HEK293 (cell line): Measurements from ENCODE around the gene CCDC30.

ENCODE experiments used
- CTCF ChIA-PET: fragments of 350-600 bp; formaldehyde crosslinking; extraction: SDS; loops from one replicate; lab custom pipeline; 2021; ENCODE audit warnings: antibody characterized with exemption; lab: Yijun Ruan, JAX
- POLR2A ChIA-PET: fragments of 300-600 bp; formaldehyde crosslinking; extraction: SDS; loops from one replicate; lab custom pipeline; 2020; ENCODE audit warnings: antibody characterized with exemption, inconsistent platforms; lab: Yijun Ruan, JAX
- H3K27ac ChIP-seq: fragments of 200-500 bp; sonication (Bioruptor generic); 2 replicates; pipeline ENCODE4 v1.5.1; 2014; ENCODE audit warnings: low read depth, low read length, control low read depth, inconsistent platforms; ENCODE audit errors: extremely low read depth
- H3K36me3 ChIP-seq, 2 experiments: fragments of 200-500 bp in 1 of 2; sonication (Bioruptor generic) in 1 of 2; 1 replicate in 1 of 2; 2 replicates in 1 of 2; pipeline ENCODE4 v1.5.1; 2014 to 2017; ENCODE audit warnings: inconsistent platforms in 2 of 2, low read length in 2 of 2; ENCODE audit not compliant: control insufficient read depth in 2 of 2, insufficient read depth in 1 of 2
- H3K4me1 ChIP-seq: fragments of 200-500 bp; sonication (Bioruptor generic); 2 replicates; pipeline ENCODE4 v1.5.1; 2014; ENCODE audit warnings: mild to moderate bottlenecking, low read length, inconsistent platforms; ENCODE audit not compliant: control insufficient read depth, insufficient read depth
- H3K4me3 ChIP-seq: 2 replicates; pipeline ENCODE4 v1.5.1; 2011; ENCODE audit warnings: low read depth, mild to moderate bottlenecking, control low read depth, low read length, moderate library complexity
- H3K9me3 ChIP-seq: fragments of 200-500 bp; sonication (Bioruptor generic); 2 replicates; pipeline ENCODE4 v1.5.1; 2014; ENCODE audit warnings: low read depth, low read length, inconsistent platforms; ENCODE audit not compliant: control insufficient read depth, insufficient read depth
- HOXA7 ChIP-seq: sonication (generic); formaldehyde crosslinking; IDR thresholded peaks from 2 replicates; pipeline ENCODE4 v1.8.1; 2022; ENCODE audit warnings: missing genetic modification reagents, borderline replicate concordance
- RBAK ChIP-seq: fragments of 450-650 bp; formaldehyde crosslinking; IDR thresholded peaks from 2 replicates; pipeline ENCODE4 v1.5.1; 2016; ENCODE audit warnings: missing biosample characterization, missing genetic modification characterization
- SP3 ChIP-seq: fragments of 450-650 bp; formaldehyde crosslinking; IDR thresholded peaks from 2 replicates; pipeline ENCODE4 v1.5.1; 2016; ENCODE audit warnings: missing biosample characterization, missing genetic modification characterization
- TRIM28 ChIP-seq: IDR thresholded peaks from 2 replicates; pipeline ENCODE4 v1.6.1; 2011; ENCODE audit warnings: low read length, control low read depth, borderline replicate concordance
- ZEB2 ChIP-seq: fragments of 450-650 bp; formaldehyde crosslinking; IDR thresholded peaks from 2 replicates; pipeline ENCODE4 v1.5.1; 2016; ENCODE audit warnings: missing biosample characterization, missing genetic modification characterization
- ZNF335 ChIP-seq: fragments of 450-650 bp; formaldehyde crosslinking; conservative IDR thresholded peaks from 2 replicates; pipeline ENCODE4 v1.5.1; 2016; ENCODE audit warnings: missing biosample characterization, missing genetic modification characterization
- ZNF423 ChIP-seq: fragments of 450-650 bp; formaldehyde crosslinking; IDR thresholded peaks from 2 replicates; pipeline ENCODE4 v1.5.1; 2016; ENCODE audit warnings: missing biosample characterization, missing genetic modification characterization
- ZNF629 ChIP-seq: fragments of 450-650 bp; formaldehyde crosslinking; IDR thresholded peaks from 2 replicates; pipeline ENCODE4 v1.5.1; 2017; ENCODE audit warnings: missing biosample characterization, missing genetic modification characterization
- TF ChIP-seq, protein P1 (sequence below): fragments of 450-650 bp; formaldehyde crosslinking; IDR thresholded peaks from 2 replicates; pipeline ENCODE4 v1.5.1; 2016; ENCODE audit warnings: missing biosample characterization, missing genetic modification characterization
- TF ChIP-seq, protein P2 (sequence below): fragments of 450-650 bp; formaldehyde crosslinking; IDR thresholded peaks from 2 replicates; pipeline ENCODE4 v1.5.1; 2016; ENCODE audit warnings: missing biosample characterization, missing genetic modification characterization
- TF ChIP-seq, protein P3 (sequence below): fragments of 450-650 bp; formaldehyde crosslinking; IDR thresholded peaks from 2 replicates; pipeline ENCODE4 v1.5.1; 2016; ENCODE audit warnings: missing biosample characterization, missing genetic modification characterization
- TF ChIP-seq, protein P4 (sequence below): fragments of 450-650 bp; formaldehyde crosslinking; IDR thresholded peaks from 2 replicates; pipeline ENCODE4 v1.5.1; 2016; ENCODE audit warnings: missing biosample characterization, missing genetic modification characterization
- TF ChIP-seq, protein P5 (sequence below): fragments of 450-650 bp; formaldehyde crosslinking; IDR thresholded peaks from 2 replicates; pipeline ENCODE4 v1.5.1; 2016; ENCODE audit warnings: missing biosample characterization, missing genetic modification characterization
- TF ChIP-seq, protein P6 (sequence below): fragments of 450-650 bp; formaldehyde crosslinking; IDR thresholded peaks from 2 replicates; pipeline ENCODE4 v1.5.1; 2016; ENCODE audit warnings: missing biosample characterization, missing genetic modification characterization
- TF ChIP-seq, protein P7 (sequence below): fragments of 450-650 bp; formaldehyde crosslinking; IDR thresholded peaks from 2 replicates; pipeline ENCODE4 v1.5.1; 2017; ENCODE audit warnings: missing biosample characterization, missing genetic modification characterization
- TF ChIP-seq, protein P8 (sequence below): fragments of 450-650 bp; IDR thresholded peaks from 2 replicates; pipeline ENCODE4 v1.5.1; 2018; ENCODE audit warnings: missing biosample characterization, mild to moderate bottlenecking, missing genetic modification characterization
- TF ChIP-seq, protein P9 (sequence below): fragments of 450-650 bp; formaldehyde crosslinking; IDR thresholded peaks from 2 replicates; pipeline ENCODE4 v1.5.0; 2017; ENCODE audit warnings: missing biosample characterization, missing genetic modification characterization, borderline replicate concordance

The CCDC30 gene

DNA sequence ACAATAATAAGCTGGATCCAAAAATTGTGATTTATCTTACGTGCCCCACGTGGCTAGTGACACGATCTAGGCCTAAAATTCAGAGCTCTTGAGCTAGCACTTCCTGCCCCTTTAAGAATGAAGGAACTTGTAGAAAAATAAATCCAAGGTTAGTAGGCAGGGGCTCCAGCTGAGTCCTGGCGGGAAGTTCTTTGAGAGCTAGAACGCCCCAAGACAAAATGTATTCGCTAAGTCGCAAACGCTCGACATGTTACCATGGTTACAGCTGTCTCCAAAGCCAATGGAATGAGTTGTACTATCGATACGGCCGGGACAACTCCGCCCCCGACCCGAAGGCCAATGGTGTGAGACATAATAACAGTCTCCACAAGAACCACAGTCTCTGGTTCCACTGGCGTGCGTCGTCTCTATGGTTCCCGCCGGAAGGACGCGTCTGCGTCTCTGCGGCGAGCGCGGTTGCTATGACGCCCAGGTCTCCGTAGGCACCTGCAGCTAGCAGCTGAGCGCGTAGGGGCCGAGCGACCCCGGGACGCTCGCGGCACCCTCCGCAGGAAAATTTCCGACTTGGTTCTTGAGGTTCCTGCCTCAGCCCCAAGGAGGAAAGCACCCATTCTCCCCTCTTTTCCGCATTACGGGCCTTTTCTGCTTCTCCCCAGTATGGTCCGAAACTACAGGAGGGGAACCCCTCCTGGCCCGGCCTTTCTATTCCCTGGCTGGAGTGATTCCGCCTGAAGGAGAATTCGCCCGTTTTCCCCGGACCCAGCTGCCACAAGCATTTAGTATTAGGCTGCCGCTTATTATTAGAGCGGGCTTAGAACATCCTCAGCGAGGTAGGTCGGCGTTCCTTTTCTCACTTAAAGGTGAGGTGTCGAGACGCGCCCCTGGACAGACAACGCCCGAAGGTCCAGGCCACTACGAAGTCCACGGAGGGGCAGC lies at the start of gene CCDC30:
CCDC30 (plus strand) TSS at position 459 of the 936 bp plus-strand sequence. CDS start 17,266 bp downstream, outside the sequence.
- ChIA-PET CTCF (interaction anchor here (0.6 to 1.6 kb wide), 5 partner anchors 11 to 890 kb away, joined by 3 to 4 read pairs (median 3); no protein-coding TSS in a partner anchor), POLR2A (interaction anchor here (0.8 to 1.2 kb wide), 5 partner anchors 11 to 304 kb away, joined by 3 to 6 read pairs (median 4); partner anchors contain the start of genes C1orf50, P3H1 and YBX1)
- H3K4me1 ChIP-seq, result peaks cover 7% of the 10 kb centered on the region; the same call in 1 of the 2 replicates
- peak within 1 kb of the TSS; percentile 8; the same call in 1 of the 2 replicates for H3K27ac ChIP-seq
- no peaks in the 10 kb centered on the region for H3K9me3 ChIP-seq
- peaks cover 15 to 29% of the 10 kb centered on the region in 2 experiments for H3K36me3 ChIP-seq
- peak within 1 kb of the TSS; percentile 67 for H3K4me3 ChIP-seq
- TF ChIP-seq ZNF335 (tag by site-specific recombination), result peak; percentile 52
- TF ChIP-seq, protein P1, sequence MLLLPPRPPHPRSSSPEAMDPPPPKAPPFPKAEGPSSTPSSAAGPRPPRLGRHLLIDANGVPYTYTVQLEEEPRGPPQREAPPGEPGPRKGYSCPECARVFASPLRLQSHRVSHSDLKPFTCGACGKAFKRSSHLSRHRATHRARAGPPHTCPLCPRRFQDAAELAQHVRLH (tag by site-specific recombination), result no peak
- TF ChIP-seq ZNF629 (tag by site-specific recombination), result peak; percentile 69
- TF ChIP-seq, protein P2, sequence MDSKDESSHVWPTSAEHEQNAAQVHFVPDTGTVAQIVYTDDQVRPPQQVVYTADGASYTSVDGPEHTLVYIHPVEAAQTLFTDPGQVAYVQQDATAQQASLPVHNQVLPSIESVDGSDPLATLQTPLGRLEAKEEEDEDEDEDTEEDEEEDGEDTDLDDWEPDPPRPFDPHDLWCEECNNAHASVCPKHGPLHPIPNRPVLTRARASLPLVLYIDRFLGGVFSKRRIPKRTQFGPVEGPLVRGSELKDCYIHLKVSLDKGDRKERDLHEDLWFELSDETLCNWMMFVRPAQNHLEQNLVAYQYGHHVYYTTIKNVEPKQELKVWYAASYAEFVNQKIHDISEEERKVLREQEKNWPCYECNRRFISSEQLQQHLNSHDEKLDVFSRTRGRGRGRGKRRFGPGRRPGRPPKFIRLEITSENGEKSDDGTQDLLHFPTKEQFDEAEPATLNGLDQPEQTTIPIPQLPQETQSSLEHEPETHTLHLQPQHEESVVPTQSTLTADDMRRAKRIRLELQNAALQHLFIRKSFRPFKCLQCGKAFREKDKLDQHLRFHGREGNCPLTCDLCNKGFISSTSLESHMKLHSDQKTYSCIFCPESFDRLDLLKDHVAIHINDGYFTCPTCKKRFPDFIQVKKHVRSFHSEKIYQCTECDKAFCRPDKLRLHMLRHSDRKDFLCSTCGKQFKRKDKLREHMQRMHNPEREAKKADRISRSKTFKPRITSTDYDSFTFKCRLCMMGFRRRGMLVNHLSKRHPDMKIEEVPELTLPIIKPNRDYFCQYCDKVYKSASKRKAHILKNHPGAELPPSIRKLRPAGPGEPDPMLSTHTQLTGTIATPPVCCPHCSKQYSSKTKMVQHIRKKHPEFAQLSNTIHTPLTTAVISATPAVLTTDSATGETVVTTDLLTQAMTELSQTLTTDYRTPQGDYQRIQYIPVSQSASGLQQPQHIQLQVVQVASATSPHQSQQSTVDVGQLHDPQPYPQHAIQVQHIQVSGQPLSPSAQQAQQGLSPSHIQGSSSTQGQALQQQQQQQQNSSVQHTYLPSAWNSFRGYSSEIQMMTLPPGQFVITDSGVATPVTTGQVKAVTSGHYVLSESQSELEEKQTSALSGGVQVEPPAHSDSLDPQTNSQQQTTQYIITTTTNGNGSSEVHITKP, result peak; percentile 33; the same call in 1 of the 2 replicates
- peak; percentile 72; the same call in 1 of the 2 replicates for TF ChIP-seq ZEB2
- TF ChIP-seq, protein P3, sequence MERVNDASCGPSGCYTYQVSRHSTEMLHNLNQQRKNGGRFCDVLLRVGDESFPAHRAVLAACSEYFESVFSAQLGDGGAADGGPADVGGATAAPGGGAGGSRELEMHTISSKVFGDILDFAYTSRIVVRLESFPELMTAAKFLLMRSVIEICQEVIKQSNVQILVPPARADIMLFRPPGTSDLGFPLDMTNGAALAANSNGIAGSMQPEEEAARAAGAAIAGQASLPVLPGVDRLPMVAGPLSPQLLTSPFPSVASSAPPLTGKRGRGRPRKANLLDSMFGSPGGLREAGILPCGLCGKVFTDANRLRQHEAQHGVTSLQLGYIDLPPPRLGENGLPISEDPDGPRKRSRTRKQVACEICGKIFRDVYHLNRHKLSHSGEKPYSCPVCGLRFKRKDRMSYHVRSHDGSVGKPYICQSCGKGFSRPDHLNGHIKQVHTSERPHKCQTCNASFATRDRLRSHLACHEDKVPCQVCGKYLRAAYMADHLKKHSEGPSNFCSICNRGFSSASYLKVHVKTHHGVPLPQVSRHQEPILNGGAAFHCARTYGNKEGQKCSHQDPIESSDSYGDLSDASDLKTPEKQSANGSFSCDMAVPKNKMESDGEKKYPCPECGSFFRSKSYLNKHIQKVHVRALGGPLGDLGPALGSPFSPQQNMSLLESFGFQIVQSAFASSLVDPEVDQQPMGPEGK (tag by site-specific recombination), result 0 out of 2 replicates have a peak, but pooled peaks have one; percentile 43
- TF ChIP-seq, protein P4, sequence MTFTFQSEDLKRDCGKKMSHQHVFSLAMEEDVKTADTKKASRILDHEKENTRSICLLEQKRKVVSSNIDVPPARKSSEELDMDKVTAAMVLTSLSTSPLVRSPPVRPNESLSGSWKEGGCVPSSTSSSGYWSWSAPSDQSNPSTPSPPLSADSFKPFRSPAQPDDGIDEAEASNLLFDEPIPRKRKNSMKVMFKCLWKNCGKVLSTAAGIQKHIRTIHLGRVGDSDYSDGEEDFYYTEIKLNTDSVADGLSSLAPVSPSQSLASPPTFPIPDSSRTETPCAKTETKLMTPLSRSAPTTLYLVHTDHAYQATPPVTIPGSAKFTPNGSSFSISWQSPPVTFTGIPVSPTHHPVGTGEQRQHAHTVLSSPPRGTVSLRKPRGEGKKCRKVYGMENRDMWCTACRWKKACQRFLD, result no peak
- TF ChIP-seq, protein P5, sequence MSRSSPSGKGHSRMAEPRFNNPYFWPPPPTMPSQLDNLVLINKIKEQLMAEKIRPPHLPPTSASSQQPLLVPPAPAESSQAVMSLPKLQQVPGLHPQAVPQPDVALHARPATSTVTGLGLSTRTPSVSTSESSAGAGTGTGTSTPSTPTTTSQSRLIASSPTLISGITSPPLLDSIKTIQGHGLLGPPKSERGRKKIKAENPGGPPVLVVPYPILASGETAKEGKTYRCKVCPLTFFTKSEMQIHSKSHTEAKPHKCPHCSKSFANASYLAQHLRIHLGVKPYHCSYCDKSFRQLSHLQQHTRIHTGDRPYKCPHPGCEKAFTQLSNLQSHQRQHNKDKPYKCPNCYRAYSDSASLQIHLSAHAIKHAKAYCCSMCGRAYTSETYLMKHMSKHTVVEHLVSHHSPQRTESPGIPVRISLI (tag by site-specific recombination), result no peak
- TF ChIP-seq HOXA7 (CRISPR knock-in tag), result no peak
- TF ChIP-seq SP3 (tag by site-specific recombination), result peak; percentile 82
- TF ChIP-seq, protein P6, sequence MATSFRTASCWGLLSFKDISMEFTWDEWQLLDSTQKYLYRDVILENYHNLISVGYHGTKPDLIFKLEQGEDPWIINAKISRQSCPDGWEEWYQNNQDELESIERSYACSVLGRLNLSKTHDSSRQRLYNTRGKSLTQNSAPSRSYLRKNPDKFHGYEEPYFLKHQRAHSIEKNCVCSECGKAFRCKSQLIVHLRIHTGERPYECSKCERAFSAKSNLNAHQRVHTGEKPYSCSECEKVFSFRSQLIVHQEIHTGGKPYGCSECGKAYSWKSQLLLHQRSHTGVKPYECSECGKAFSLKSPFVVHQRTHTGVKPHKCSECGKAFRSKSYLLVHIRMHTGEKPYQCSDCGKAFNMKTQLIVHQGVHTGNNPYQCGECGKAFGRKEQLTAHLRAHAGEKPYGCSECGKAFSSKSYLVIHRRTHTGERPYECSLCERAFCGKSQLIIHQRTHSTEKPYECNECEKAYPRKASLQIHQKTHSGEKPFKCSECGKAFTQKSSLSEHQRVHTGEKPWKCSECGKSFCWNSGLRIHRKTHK, result no peak
- TF ChIP-seq, protein P7, sequence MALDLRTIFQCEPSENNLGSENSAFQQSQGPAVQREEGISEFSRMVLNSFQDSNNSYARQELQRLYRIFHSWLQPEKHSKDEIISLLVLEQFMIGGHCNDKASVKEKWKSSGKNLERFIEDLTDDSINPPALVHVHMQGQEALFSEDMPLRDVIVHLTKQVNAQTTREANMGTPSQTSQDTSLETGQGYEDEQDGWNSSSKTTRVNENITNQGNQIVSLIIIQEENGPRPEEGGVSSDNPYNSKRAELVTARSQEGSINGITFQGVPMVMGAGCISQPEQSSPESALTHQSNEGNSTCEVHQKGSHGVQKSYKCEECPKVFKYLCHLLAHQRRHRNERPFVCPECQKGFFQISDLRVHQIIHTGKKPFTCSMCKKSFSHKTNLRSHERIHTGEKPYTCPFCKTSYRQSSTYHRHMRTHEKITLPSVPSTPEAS (tag by site-specific recombination), result no peak
- TF ChIP-seq, protein P8, sequence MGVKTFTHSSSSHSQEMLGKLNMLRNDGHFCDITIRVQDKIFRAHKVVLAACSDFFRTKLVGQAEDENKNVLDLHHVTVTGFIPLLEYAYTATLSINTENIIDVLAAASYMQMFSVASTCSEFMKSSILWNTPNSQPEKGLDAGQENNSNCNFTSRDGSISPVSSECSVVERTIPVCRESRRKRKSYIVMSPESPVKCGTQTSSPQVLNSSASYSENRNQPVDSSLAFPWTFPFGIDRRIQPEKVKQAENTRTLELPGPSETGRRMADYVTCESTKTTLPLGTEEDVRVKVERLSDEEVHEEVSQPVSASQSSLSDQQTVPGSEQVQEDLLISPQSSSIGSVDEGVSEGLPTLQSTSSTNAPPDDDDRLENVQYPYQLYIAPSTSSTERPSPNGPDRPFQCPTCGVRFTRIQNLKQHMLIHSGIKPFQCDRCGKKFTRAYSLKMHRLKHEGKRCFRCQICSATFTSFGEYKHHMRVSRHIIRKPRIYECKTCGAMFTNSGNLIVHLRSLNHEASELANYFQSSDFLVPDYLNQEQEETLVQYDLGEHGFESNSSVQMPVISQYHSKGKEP (tag by site-specific recombination), result no peak
- TF ChIP-seq TRIM28, result peak; percentile 62; the same call in 1 of the 2 replicates
- TF ChIP-seq, protein P9, sequence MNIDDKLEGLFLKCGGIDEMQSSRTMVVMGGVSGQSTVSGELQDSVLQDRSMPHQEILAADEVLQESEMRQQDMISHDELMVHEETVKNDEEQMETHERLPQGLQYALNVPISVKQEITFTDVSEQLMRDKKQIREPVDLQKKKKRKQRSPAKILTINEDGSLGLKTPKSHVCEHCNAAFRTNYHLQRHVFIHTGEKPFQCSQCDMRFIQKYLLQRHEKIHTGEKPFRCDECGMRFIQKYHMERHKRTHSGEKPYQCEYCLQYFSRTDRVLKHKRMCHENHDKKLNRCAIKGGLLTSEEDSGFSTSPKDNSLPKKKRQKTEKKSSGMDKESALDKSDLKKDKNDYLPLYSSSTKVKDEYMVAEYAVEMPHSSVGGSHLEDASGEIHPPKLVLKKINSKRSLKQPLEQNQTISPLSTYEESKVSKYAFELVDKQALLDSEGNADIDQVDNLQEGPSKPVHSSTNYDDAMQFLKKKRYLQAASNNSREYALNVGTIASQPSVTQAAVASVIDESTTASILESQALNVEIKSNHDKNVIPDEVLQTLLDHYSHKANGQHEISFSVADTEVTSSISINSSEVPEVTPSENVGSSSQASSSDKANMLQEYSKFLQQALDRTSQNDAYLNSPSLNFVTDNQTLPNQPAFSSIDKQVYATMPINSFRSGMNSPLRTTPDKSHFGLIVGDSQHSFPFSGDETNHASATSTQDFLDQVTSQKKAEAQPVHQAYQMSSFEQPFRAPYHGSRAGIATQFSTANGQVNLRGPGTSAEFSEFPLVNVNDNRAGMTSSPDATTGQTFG (tag by site-specific recombination), result no peak
- TF ChIP-seq RBAK (tag by site-specific recombination), result no peak
- TF ChIP-seq ZNF423 (tag by site-specific recombination), result no peak
